Mesendoderm (in vitro differentiated cells): Measurements from ENCODE around the gene TBXT.
"Not testable (repeated sequence)": the region's sequence is repeated elsewhere in the genome, so short reads cannot be mapped to it uniquely, and the experiment has no call there.

Experiments
- DNase-seq: peaks from one replicate; pipeline ENCODE4 v3.0.0; 2013
- H2AK5ac ChIP-seq: 2 replicates; pipeline ENCODE4 v1.6.1; 2013; ENCODE audit warnings: low read length, inconsistent platforms
- H2BK120ac ChIP-seq: 2 replicates; pipeline ENCODE4 v1.6.1; 2013; ENCODE audit warnings: low read depth, mild to moderate bottlenecking, low read length, moderate library complexity, mixed read lengths
- H2BK15ac ChIP-seq: replicated peaks from 2 replicates; pipeline ENCODE4 v1.6.1; 2013; ENCODE audit warnings: low read depth, mild to moderate bottlenecking, moderate library complexity
- H2BK5ac ChIP-seq: 2 replicates; pipeline ENCODE4 v1.6.1; 2013; ENCODE audit warnings: low read length, inconsistent platforms
- H3K18ac ChIP-seq: 2 replicates; pipeline ENCODE4 v1.6.1; 2013; ENCODE audit warnings: mild to moderate bottlenecking, low read length, mixed read lengths
- H3K23ac ChIP-seq: one replicate; pipeline ENCODE4 v1.6.1; 2013; ENCODE audit warnings: low read length
- H3K27ac ChIP-seq: 2 replicates; pipeline ENCODE4 v1.5.1; 2013; ENCODE audit warnings: low read depth, mild to moderate bottlenecking, inconsistent platforms, low read length, moderate library complexity
- H3K27me3 ChIP-seq: 2 replicates; pipeline ENCODE4 v1.6.1; 2013; ENCODE audit warnings: low read length, control low read depth, mild to moderate bottlenecking, inconsistent platforms; ENCODE audit not compliant: insufficient read depth, poor library complexity
- H3K36me3 ChIP-seq: 2 replicates; pipeline ENCODE4 v1.6.1; 2013; ENCODE audit warnings: low read length, inconsistent platforms; ENCODE audit not compliant: control insufficient read depth, insufficient read depth
- H3K4ac ChIP-seq: one replicate; pipeline ENCODE4 v1.6.1; 2013; ENCODE audit warnings: low read depth, mild to moderate bottlenecking, low read length, moderate library complexity
- H3K4me1 ChIP-seq: 2 replicates; pipeline ENCODE4 v1.6.1; 2013; ENCODE audit warnings: low read depth, low read length, inconsistent platforms; ENCODE audit not compliant: control insufficient read depth
- H3K4me2 ChIP-seq: 2 replicates; pipeline ENCODE4 v1.6.1; 2013; ENCODE audit warnings: low read length
- H3K4me3 ChIP-seq: 2 replicates; pipeline ENCODE4 v1.5.1; 2013; ENCODE audit warnings: mild to moderate bottlenecking, low read length
- H3K56ac ChIP-seq: one replicate; pipeline ENCODE4 v1.6.1; 2013; ENCODE audit warnings: low read length
- H3K79me1 ChIP-seq: 2 replicates; pipeline ENCODE4 v1.6.1; 2013; ENCODE audit warnings: low read length, inconsistent platforms
- H3K79me2 ChIP-seq: 2 replicates; pipeline ENCODE4 v1.6.1; 2013; ENCODE audit warnings: mild to moderate bottlenecking, low read length; ENCODE audit not compliant: control insufficient read depth, insufficient read depth
- H3K9ac ChIP-seq: 2 replicates; pipeline ENCODE4 v1.6.1; 2013; ENCODE audit warnings: low read length, inconsistent platforms
- H4K5ac ChIP-seq: one replicate; pipeline ENCODE4 v1.6.1; 2013; ENCODE audit warnings: low read length
- H4K8ac ChIP-seq: one replicate; pipeline ENCODE4 v1.6.1; 2013; ENCODE audit warnings: low read depth, mild to moderate bottlenecking, control low read depth, low read length, moderate library complexity
- WGBS: extraction: QIAGEN DNeasy Blood & Tissue Kit; methylation state at CpG from one replicate; pipeline ENCODE4 v1.1.7; 2013; ENCODE audit warnings: low lambda C conversion rate, missing lambda C conversion rate; ENCODE audit not compliant: insufficient coverage; ENCODE audit errors: extremely low coverage; 5-methylcytosine and 5-hydroxymethylcytosine counted together

The TBXT gene

DNA sequence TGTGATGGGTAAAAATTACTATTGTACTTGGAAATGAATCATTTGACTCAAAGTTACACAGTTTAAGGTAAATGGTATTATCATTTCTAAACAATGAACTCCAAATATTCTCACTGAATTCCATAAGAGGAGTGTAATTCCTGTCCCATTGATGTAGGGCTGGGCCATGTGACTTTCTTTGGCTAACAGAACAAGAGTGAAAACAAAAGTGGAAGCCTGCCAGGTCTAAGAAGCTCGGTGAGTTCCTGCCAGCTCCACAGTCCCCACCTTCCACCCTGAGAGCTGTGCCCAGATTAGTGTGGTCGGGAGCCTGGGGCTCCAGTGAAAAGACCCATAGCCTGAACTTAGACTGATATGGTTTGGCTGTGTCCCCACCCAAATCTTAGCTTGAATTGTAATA is 24.6 kb downstream of the TBXT start:
- Histone ChIP-seq H3K27me3 (no peaks in the 10 kb centered on the region), H3K18ac (no peak overlapping the region), H3K4me1 (no peaks in the 10 kb centered on the region), H3K79me2 (no peaks in the 10 kb centered on the region), H4K8ac (no peak overlapping the region), H2BK5ac (no peak overlapping the region), H3K4ac (no peak overlapping the region), H3K9ac (no peak overlapping the region), H3K4me3 (no peak overlapping the region), H2AK5ac (no peak overlapping the region), H4K5ac (no peak overlapping the region), H3K27ac (no peak overlapping the region), H3K23ac (no peak overlapping the region), H2BK120ac (no peak overlapping the region), H3K36me3 (no peaks in the 10 kb centered on the region), H3K4me2 (no peak overlapping the region), H3K56ac (no peak overlapping the region), H3K79me1 (no peaks in the 10 kb centered on the region), H2BK15ac (no peak overlapping the region)
- no peak for DNase-seq
- WGBS = no CpG with 5 or more reads among the region's 2 CpGs

DNA sequence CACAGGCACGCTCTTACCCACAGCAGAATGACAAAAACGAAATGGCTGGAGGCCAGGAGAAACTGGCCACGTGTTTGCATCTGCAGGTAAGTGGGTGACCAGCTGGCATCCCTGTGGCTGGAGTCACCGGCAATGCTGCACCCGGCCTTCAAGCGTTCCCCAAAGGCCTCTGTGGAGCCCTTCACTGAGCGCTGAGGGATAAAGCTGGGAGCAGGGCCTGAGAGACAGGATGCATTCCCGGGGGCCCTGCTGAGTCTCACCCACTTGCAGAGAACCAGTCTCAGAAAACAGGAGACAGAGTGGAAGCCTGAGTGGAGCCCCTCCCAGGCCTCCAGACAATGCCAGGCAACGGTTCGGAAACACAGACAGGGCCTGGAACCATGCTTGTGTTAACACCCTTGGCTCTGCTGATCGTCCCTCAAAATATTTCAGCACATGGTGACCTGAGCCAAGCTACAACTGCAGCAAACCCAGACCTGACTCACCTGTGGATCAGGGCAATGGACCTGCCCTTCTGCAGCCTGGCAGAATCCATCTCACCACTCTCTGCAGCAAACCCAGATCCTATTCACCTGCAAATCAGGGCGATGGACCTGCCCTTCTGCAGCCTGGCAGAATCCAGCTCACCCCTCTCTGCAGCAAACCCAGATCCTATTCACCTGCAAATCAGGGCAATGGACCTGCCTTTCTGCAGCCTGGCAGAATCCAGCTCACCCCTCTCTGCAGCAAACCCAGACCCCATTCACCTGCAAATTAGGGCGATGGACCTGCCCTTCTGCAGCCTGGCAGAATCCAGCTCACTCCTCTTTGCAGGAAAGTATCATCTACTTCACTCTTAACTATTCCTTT is 39.8 kb downstream of the TBXT start:
- Histone ChIP-seq H3K36me3 (no peaks in the 10 kb centered on the region), H4K8ac (no peak overlapping the region), H2BK15ac (no peak overlapping the region), H3K27me3 (no peaks in the 10 kb centered on the region), H2BK120ac (no peak overlapping the region), H3K23ac (no peak overlapping the region), H3K4ac (no peak overlapping the region), H4K5ac (no peak overlapping the region), H3K79me2 (no peaks in the 10 kb centered on the region), H3K4me1 (no peaks in the 10 kb centered on the region), H3K9ac (no peak overlapping the region), H3K79me1 (no peaks in the 10 kb centered on the region), H3K27ac (no peak overlapping the region), H3K18ac (no peak overlapping the region), H2AK5ac (no peak overlapping the region), H3K4me3 (no peak overlapping the region), H2BK5ac (no peak overlapping the region), H3K56ac (no peak overlapping the region), H3K4me2 (no peak overlapping the region)
- DNase-seq = no peak
- WGBS = no CpG with 5 or more reads among the region's 13 CpGs

DNA sequence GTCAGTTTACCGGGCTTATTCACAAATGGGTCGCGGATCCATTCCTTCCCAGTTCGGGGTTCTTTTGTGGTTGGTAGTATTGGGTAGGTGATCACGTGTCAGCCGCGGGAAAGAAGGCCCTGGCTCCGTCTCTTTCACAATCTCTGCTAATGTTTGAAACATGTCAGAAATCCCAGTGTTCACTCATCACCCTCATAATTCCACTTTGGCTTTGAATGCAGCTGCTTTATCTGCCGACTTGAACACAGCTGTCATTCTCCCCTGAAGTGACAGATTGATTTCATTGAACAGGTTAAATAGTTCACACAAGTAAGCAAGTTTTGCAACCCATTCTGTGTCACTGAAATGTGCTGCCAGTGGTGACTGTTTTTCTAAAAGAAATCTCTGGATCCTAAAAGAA is 44.5 kb downstream of the TBXT start:
- not testable (repeated sequence) for H3K18ac ChIP-seq, H2BK120ac ChIP-seq, H3K27me3 ChIP-seq, H3K9ac ChIP-seq, H2BK15ac ChIP-seq, H2BK5ac ChIP-seq, H3K4me2 ChIP-seq, H3K23ac ChIP-seq, H2AK5ac ChIP-seq, H3K79me1 ChIP-seq, H4K5ac ChIP-seq, H3K56ac ChIP-seq, H4K8ac ChIP-seq, H3K79me2 ChIP-seq, H3K36me3 ChIP-seq, H3K4me3 ChIP-seq, H3K27ac ChIP-seq, H3K4me1 ChIP-seq, H3K4ac ChIP-seq, DNase-seq
- WGBS = no CpG with 5 or more reads among the region's 9 CpGs

DNA sequence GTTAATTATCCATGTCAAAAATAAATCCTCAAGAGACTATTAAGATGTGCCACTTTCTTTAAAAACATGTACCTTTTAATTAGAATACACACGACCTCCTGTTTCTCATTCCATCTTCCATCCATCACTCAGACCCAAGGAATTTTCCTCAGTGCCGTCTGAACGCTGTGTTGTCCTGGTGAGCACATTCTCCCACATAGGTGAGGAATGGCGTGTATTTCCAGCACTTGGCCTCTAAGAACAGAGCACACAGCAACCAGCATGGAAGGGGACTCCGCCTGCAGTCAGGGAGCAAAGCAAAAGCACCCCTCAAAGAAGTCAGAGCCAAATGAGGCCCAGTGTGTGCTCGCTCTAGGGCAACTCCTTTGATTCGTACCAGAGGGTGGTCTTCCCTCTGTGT is 45.9 kb downstream of the TBXT start:
- Histone ChIP-seq H3K4ac (no peak overlapping the region), H2BK120ac (no peak overlapping the region), H2AK5ac (no peak overlapping the region), H3K27ac (no peak overlapping the region), H3K4me3 (no peak overlapping the region), H2BK5ac (no peak overlapping the region), H3K18ac (no peak overlapping the region), H4K8ac (no peak overlapping the region), H3K23ac (no peak overlapping the region), H3K56ac (peak overlapping the region; percentile 1), H3K79me1 (no peaks in the 10 kb centered on the region), H3K79me2 (no peaks in the 10 kb centered on the region), H3K4me1 (no peaks in the 10 kb centered on the region), H3K4me2 (no peak overlapping the region), H3K9ac (no peak overlapping the region), H2BK15ac (no peak overlapping the region), H4K5ac (no peak overlapping the region), H3K36me3 (no peaks in the 10 kb centered on the region), H3K27me3 (no peaks in the 10 kb centered on the region)
- no CpG with 5 or more reads among the region's 7 CpGs for WGBS
- DNase-seq = peak; percentile 75

DNA sequence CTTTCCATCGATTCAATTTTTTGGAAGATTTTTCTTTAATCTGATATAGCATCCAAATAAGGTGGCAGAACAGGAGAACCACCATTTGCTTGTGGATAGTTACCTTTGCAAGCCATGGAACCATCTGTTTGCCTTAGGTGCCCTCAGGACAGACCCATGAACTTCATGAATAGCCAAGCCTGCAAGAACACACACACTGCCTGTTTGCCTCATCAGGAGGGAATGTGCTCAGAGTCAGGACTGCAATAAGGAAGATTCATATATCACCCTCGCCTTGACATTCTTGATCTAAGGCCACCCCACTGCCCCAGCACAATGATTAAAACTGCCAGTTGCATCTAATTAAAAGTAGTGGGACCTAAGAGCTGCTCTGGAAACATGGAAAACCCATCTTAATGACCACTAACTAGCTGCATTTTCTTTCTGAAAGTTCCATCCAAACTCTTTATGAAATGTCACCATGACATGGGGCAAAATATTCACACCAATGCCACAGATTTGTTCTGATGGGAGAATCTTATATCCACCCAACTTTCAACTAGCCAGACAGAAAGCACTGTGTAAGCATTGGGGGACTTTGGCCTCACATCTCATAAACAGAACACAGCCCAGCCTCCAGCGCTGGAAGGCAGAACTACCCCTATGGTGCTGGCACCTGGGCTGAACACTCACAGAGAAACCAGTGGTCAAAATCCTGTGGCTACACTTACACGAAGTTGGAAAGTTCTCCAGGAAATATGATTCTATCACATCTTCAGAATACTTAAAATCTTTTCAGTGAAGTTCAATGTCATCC is 48.3 kb downstream of the TBXT start:
- WGBS = no CpG with 5 or more reads among the region's 4 CpGs
- H3K36me3 ChIP-seq = no peaks in the 10 kb centered on the region
- H3K27ac ChIP-seq = no peak overlapping the region
- H3K4me3 ChIP-seq = no peak overlapping the region
- no peaks in the 10 kb centered on the region for H3K27me3 ChIP-seq
- no peaks in the 10 kb centered on the region for H3K79me1 ChIP-seq
- H2BK5ac ChIP-seq = no peak overlapping the region
- H3K4me2 ChIP-seq = no peak overlapping the region
- no peak overlapping the region for H3K56ac ChIP-seq
- no peak overlapping the region for H2AK5ac ChIP-seq
- H2BK120ac ChIP-seq = no peak overlapping the region
- no peak overlapping the region for H3K23ac ChIP-seq
- no peak overlapping the region for H3K9ac ChIP-seq
- H2BK15ac ChIP-seq = no peak overlapping the region
- H3K4ac ChIP-seq = no peak overlapping the region
- no peak overlapping the region for H4K5ac ChIP-seq
- no peak overlapping the region for H3K18ac ChIP-seq
- H3K4me1 ChIP-seq = no peaks in the 10 kb centered on the region
- no peak for DNase-seq
- no peaks in the 10 kb centered on the region for H3K79me2 ChIP-seq
- no peak overlapping the region for H4K8ac ChIP-seq
